Panc1 (cell line): ENCODE data around the gene MACROH2A1.

Source experiments
- POLR2AphosphoS5 ChIP-seq: IDR thresholded peaks from 2 replicates; pipeline ENCODE4 v1.6.1; 2012; ENCODE audit warnings: mild to moderate bottlenecking, low read depth, low read length, moderate library complexity
- SIN3A ChIP-seq: IDR thresholded peaks from 2 replicates; pipeline ENCODE4 v1.6.1; 2012; ENCODE audit warnings: low read depth, mild to moderate bottlenecking, low read length, moderate library complexity, borderline replicate concordance; ENCODE audit not compliant: insufficient read depth
- TCF7L2 ChIP-seq: IDR thresholded peaks from 2 replicates; pipeline ENCODE4 v1.6.1; 2011; ENCODE audit warnings: mild to moderate bottlenecking, low read depth, low read length, inconsistent platforms
- TF ChIP-seq, protein P1 (sequence below): fragments of 450-650 bp; IDR thresholded peaks from 2 replicates; pipeline ENCODE4 v1.5.1; 2017; ENCODE audit warnings: mild to moderate bottlenecking
- TF ChIP-seq, protein P2 (sequence below), 2 experiments: IDR thresholded peaks; 2 replicates each; pipeline ENCODE4 v1.6.1; 2011 to 2012; ENCODE audit warnings: low read depth in 2 of 2, control low read depth in 1 of 2, low read length in 1 of 2, mild to moderate bottlenecking in 1 of 2, moderate library complexity in 1 of 2; ENCODE audit not compliant: insufficient read depth in 1 of 2

DNA sequence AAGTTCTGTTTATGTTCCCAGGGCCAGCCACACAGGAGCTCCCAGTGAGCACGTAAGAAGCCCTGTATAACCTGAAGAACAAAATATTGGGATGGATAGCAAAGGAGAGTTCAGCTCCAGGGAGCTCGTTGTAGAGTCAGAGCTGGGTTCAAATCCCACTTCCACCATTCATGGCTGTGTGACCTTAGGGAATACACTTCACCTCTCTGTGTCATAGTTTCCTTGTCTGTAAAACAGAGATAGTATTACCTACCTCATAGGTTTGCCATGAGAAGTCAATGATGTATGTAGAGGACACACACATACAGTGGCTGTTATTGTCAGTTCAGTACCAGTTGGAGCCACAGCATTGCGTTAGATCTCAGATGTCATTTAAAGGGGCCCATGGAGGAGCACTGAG lies 67.4 kb downstream of the MACROH2A1 start:
- TF ChIP-seq, protein P1, sequence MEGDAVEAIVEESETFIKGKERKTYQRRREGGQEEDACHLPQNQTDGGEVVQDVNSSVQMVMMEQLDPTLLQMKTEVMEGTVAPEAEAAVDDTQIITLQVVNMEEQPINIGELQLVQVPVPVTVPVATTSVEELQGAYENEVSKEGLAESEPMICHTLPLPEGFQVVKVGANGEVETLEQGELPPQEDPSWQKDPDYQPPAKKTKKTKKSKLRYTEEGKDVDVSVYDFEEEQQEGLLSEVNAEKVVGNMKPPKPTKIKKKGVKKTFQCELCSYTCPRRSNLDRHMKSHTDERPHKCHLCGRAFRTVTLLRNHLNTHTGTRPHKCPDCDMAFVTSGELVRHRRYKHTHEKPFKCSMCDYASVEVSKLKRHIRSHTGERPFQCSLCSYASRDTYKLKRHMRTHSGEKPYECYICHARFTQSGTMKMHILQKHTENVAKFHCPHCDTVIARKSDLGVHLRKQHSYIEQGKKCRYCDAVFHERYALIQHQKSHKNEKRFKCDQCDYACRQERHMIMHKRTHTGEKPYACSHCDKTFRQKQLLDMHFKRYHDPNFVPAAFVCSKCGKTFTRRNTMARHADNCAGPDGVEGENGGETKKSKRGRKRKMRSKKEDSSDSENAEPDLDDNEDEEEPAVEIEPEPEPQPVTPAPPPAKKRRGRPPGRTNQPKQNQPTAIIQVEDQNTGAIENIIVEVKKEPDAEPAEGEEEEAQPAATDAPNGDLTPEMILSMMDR = no peak
- TF ChIP-seq SIN3A (no peak), TCF7L2 (no peak), POLR2AphosphoS5 (no peak)
- TF ChIP-seq, protein P2, sequence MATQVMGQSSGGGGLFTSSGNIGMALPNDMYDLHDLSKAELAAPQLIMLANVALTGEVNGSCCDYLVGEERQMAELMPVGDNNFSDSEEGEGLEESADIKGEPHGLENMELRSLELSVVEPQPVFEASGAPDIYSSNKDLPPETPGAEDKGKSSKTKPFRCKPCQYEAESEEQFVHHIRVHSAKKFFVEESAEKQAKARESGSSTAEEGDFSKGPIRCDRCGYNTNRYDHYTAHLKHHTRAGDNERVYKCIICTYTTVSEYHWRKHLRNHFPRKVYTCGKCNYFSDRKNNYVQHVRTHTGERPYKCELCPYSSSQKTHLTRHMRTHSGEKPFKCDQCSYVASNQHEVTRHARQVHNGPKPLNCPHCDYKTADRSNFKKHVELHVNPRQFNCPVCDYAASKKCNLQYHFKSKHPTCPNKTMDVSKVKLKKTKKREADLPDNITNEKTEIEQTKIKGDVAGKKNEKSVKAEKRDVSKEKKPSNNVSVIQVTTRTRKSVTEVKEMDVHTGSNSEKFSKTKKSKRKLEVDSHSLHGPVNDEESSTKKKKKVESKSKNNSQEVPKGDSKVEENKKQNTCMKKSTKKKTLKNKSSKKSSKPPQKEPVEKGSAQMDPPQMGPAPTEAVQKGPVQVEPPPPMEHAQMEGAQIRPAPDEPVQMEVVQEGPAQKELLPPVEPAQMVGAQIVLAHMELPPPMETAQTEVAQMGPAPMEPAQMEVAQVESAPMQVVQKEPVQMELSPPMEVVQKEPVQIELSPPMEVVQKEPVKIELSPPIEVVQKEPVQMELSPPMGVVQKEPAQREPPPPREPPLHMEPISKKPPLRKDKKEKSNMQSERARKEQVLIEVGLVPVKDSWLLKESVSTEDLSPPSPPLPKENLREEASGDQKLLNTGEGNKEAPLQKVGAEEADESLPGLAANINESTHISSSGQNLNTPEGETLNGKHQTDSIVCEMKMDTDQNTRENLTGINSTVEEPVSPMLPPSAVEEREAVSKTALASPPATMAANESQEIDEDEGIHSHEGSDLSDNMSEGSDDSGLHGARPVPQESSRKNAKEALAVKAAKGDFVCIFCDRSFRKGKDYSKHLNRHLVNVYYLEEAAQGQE (IDR thresholded peaks at IDR 0.05; ENCODE audit: insufficient read depth in 1 of 2, low read depth in 2 of 2, low read length in 1 of 2) = no peak
